ENCODE data around the gene MRPS21.

MRPS21 gene

GRCh38 chr1:150263549-150263948, 30.1 kb upstream of the MRPS21 start:
- H3K27ac ChIP-seq (ENCODE audit: low read depth, low read length), result no peak overlapping the region
- peaks cover 3% of the 10 kb centered on the region; the same call in 1 of the 2 replicates for H3F3A ChIP-seq (ENCODE audit: insufficient read depth)
- H2AFZ ChIP-seq (ENCODE audit: low read depth, low read length, severe bottlenecking), result no peak overlapping the region
- no peak overlapping the region for H3K4me3 ChIP-seq (ENCODE audit: insufficient read depth, low read length, poor library complexity, severe bottlenecking)
- H3K9me3 ChIP-seq (ENCODE audit: insufficient read depth, low read length), result no peaks in the 10 kb centered on the region
- no peaks in the 10 kb centered on the region for H4K20me1 ChIP-seq (ENCODE audit: low read depth, low read length)
- peaks cover 15% of the 10 kb centered on the region for H3K79me2 ChIP-seq (ENCODE audit: insufficient read depth, low read length)
- TF ChIP-seq CTCF (IDR thresholded peaks at IDR 0.05; ENCODE audit: insufficient read depth, low read length, poor library complexity, severe bottlenecking), result no peak
- TF ChIP-seq EZH2phosphoT487 (conservative IDR thresholded peaks at IDR 0.05; ENCODE audit: low read length), result no peak
- no peaks in the 10 kb centered on the region for H3K36me3 ChIP-seq (ENCODE audit: low read length)
- H3K9me2 ChIP-seq (replicated peaks; ENCODE audit: insufficient read depth, low read length), result no peaks in the 10 kb centered on the region
- no peak overlapping the region for H3K9ac ChIP-seq (ENCODE audit: low read length)
- H3K27me3 ChIP-seq (ENCODE audit: low read length), result no peaks in the 10 kb centered on the region
- H3K4me2 ChIP-seq (ENCODE audit: low read depth, low read length, poor library complexity, severe bottlenecking), result no peak overlapping the region

GRCh38 chr1:150267896-150268295, 25.8 kb upstream of the MRPS21 start:
- no peak for TF ChIP-seq CTCF (IDR thresholded peaks at IDR 0.05; ENCODE audit: insufficient read depth, low read length, poor library complexity, severe bottlenecking)
- TF ChIP-seq EZH2phosphoT487 (conservative IDR thresholded peaks at IDR 0.05; ENCODE audit: low read length), result no peak
- H3K9ac ChIP-seq (ENCODE audit: low read length), result peak overlapping the region; percentile 97
- H3K9me3 ChIP-seq (ENCODE audit: insufficient read depth, low read length), result no peaks in the 10 kb centered on the region
- H3K27me3 ChIP-seq (ENCODE audit: low read length), result no peaks in the 10 kb centered on the region
- peaks cover 17% of the 10 kb centered on the region for H3K79me2 ChIP-seq (ENCODE audit: insufficient read depth, low read length)
- H3K4me3 ChIP-seq (ENCODE audit: insufficient read depth, low read length, poor library complexity, severe bottlenecking), result peak overlapping the region; percentile 94
- no peak overlapping the region for H2AFZ ChIP-seq (ENCODE audit: low read depth, low read length, severe bottlenecking)
- H3K36me3 ChIP-seq (ENCODE audit: low read length), result no peaks in the 10 kb centered on the region
- H3K9me2 ChIP-seq (replicated peaks; ENCODE audit: insufficient read depth, low read length), result no peaks in the 10 kb centered on the region
- H3F3A ChIP-seq (ENCODE audit: insufficient read depth), result peaks cover 3% of the 10 kb centered on the region; the same call in 1 of the 2 replicates
- H3K4me2 ChIP-seq (ENCODE audit: low read depth, low read length, poor library complexity, severe bottlenecking), result peak overlapping the region; percentile 85
- no peaks in the 10 kb centered on the region for H4K20me1 ChIP-seq (ENCODE audit: low read depth, low read length)
- H3K27ac ChIP-seq (ENCODE audit: low read depth, low read length), result peak overlapping the region; percentile 60; the same call in 1 of the 2 replicates

GRCh38 chr1:150268340-150268704, 25.3 kb upstream of the MRPS21 start:
- Histone ChIP-seq H3K79me2 (ENCODE audit: insufficient read depth, low read length) (peaks cover 17% of the 10 kb centered on the region), H4K20me1 (ENCODE audit: low read depth, low read length) (no peaks in the 10 kb centered on the region), H3K9me3 (ENCODE audit: insufficient read depth, low read length) (no peaks in the 10 kb centered on the region), H3F3A (ENCODE audit: insufficient read depth) (peaks cover 3% of the 10 kb centered on the region; the same call in 1 of the 2 replicates), H3K27ac (ENCODE audit: low read depth, low read length) (peak overlapping the region; percentile 60), H3K36me3 (ENCODE audit: low read length) (no peaks in the 10 kb centered on the region), H2AFZ (ENCODE audit: low read depth, low read length, severe bottlenecking) (peak overlapping the region; percentile 85), H3K27me3 (ENCODE audit: low read length) (no peaks in the 10 kb centered on the region), H3K4me2 (ENCODE audit: low read depth, low read length, poor library complexity, severe bottlenecking) (peak overlapping the region; percentile 85), H3K4me3 (ENCODE audit: insufficient read depth, low read length, poor library complexity, severe bottlenecking) (peak overlapping the region; percentile 94), H3K9ac (ENCODE audit: low read length) (peak overlapping the region; percentile 97), H3K9me2 (replicated peaks; ENCODE audit: insufficient read depth, low read length) (no peaks in the 10 kb centered on the region)
- TF ChIP-seq EZH2phosphoT487 (conservative IDR thresholded peaks at IDR 0.05; ENCODE audit: low read length), result no peak
- TF ChIP-seq CTCF (IDR thresholded peaks at IDR 0.05; ENCODE audit: insufficient read depth, low read length, poor library complexity, severe bottlenecking), result no peak

Measured in SU-DHL-6 (cell line).